NCI-H82 treated with DMSO at 0.1 percent for 48 hours (cell line): ENCODE data around the gene LCOR.

Experiments used
- DNase-seq: peaks from one replicate; lab custom pipeline; 2025; ENCODE audit not compliant: unreplicated experiment; lab: John Stamatoyannopoulos, UW

The LCOR gene

GRCh38 chr10:96984541-96985131 is 152.5 kb downstream of the LCOR start:
- DNase-seq = no peak

- DNase-seq = no peak
Observed at GRCh38 chr10:96986200-96986856, 154.2 kb downstream of the LCOR start.

GRCh38 chr10:96987141-96987841 is 155.2 kb downstream of the LCOR start:
- no peak for DNase-seq

- DNase-seq = no peak
Observed at GRCh38 chr10:96987842-96988175, 155.7 kb downstream of the LCOR start.

GRCh38 chr10:96988426-96988825 is 156.3 kb downstream of the LCOR start:
- DNase-seq = no peak

GRCh38 chr10:96991313-96991841 is 159.3 kb downstream of the LCOR start:
- no peak for DNase-seq

GRCh38 chr10:96992721-96993120 is 160.6 kb downstream of the LCOR start:
- DNase-seq = no peak

DNA sequence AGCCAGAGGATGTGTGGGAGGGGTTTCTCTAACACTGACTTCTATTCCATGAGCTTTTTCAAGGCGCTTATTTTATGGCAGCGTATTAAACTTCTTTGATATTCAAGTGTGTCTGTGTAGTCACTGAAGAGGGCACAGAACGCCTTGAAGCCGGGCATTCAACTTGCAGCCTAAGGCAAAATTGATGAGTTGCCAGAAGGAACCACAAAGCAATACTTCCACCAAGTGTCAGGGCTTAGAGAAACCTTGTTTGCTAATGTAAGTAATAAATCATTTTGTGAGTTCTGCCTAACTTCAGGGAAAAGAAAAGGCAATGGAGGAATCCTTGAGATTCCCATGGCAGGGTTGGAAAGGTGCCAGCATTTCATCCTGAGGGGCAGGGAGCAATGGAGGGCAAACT is 163.8 kb downstream of the LCOR start:
- DNase-seq = no peak

DNA sequence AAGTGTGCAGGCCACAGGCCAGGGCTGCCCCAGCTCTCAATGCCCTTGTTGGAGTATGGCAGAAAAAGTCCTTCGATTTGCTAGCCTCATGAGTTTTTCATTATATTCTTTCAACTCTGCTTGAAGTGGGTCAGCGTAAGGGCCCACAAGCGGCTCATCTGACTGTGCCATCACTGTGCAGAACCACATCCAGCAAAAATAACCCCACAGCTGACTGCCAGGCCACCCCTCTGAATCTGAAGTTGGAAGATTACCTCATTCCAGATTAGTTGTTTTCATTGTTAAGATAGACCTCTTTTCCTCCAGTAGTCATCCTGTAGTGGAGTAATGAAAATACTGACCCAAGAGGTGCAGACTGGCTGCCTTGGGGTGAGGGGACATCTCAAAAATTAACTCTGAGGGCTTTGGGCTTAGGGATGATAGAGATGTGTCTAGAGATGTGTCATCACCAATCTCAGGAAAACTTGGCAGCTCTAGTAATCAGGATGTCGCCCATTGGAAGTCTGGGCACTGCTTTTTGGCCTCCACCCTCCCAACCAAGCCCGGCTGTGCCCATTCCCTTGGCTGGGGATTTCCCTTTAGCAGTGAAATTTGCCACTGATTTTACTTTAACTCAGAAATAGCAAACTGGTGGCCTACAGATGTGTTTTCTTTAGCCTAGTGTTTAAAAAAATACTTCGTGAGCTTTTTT is 164.3 kb downstream of the LCOR start:
- DNase-seq = no peak

DNA sequence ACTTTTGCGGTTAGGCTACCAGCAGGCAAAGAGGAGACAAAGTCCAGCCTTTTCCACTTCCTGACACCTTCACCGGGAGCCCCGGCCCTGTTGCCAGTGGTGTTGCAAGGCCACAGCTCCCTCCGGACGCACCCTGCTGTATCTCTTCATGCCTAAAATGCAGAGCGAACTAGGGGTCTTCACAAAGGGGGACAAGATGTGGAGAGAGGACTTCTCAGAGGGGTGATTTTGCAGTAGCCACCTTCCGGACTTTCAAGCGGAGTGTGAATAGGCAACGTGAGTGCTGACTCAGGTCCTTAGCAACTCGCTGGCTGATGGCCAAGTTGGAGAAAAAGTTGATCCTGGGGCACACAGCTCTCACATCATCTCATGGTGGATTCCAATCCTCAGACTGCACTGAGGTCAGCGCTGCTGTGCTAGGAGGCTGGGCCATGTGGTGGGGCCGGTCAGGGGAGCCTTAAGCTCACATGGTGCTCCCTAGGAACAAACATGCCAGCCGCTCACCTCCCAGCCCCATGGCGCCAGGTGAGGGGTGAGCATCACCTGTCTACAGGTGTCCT is 166.3 kb downstream of the LCOR start:
- no peak for DNase-seq

DNA sequence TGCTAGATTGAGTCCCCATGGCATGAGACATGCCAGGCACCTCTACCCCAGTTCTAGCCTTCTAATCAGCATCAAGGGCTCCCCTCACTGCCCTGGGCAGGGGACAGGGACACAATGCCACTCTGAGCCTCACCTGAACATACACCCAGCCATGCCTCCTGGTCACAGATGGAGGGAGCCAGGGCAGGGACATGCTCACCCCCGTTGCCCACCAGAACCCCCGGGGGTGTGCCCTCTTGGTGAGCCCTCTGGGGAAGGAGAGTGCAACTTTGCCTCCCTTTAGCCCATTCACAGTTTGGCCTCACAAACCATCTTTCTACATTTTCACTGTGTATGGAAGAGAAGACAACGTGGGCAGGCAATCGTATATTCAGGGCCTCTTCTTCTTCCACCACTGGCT is 167.2 kb downstream of the LCOR start:
- DNase-seq = no peak

DNA sequence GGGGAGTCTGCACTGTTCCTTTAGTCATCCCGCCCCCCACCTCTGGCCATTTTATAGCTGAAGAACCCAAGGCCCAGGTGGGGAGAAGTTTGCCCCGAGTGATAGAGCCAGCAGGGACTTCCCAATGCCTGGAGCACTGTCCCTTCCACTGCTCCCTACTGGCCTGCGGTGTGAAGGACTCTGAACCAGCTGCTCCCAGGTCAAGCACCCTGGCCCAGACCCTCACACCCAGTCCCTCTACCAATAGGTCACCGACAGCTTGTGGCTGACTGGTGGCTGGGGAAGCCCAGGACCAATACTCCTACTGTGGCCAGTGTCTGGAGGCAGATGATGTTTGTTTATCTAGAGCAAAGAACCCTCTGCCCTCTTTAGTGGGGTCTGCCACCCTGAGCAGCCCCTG is 167.9 kb downstream of the LCOR start:
- DNase-seq = no peak

DNA sequence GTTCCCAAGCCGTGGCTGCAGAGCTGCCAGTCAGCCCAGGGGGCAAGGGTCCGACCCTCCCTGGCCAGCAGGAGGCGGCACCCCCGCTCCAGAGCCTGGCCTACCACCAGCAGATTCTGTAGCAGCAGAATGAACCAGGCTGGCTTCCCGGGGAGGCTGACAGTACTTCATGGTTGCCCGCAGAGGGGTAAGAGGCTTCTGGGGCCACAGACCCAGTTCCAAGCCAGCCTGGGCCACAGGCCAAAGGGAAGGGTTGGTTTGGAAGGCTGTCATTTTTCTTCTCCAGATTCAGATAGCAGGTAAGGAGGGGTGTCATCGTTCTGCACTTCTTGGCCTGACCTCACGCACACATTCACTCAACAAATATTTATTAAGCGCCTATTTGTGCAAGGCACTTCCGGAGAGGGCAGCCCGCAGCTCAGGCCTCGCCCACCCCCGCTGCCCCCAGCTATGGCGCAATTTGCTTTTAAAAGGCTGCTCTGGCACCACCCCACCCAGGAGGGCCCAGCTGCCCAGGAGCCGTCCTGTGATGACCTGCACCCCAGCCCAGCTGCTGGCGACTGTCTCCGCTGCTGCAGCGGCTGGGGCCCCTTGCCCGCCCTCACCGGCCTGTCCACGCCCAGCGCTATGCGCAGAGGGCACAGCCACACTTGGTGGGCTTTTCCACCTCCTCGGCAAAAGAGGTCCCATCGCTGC is 168.5 kb downstream of the LCOR start:
- DNase-seq = no peak

DNA sequence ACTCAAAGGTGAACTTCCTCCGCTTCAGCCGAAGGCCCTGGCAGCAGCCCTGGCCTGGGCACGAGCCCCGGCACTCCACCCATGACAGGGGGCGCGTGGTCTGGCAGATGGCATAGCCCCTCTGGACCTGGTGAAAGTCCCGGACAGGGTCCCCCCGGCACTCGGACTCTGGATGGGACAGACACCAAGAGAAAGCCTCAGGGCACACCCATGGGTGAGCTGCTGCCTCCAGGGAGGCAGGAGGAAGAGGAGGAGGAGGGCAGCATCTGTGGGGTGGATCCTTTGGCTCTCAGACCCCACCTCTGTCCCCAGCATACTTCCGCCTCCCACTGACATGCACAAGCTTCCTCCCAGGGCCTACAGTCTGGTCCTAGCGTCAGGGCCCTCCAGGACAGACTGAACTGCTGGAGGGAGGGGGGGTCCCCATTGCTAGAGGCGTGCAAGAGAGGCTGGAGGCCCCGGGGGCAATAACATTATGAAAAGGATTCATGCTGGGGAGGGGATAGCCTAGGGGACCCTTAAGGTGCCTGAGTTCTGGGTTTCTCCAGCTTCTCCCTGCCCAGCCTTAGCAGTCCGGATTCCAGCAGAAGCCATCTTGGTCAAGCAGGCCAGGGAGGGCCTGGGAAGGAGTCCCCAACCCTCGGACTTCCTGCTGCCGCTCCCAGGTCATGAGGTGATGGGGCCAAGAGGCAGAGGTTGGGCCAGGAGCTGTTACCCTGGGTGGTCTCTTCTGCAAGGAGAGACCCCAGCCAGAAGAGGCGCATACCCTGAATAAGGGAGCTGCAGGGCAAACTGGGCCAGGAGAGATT is 169.3 kb downstream of the LCOR start:
- no peak for DNase-seq

DNA sequence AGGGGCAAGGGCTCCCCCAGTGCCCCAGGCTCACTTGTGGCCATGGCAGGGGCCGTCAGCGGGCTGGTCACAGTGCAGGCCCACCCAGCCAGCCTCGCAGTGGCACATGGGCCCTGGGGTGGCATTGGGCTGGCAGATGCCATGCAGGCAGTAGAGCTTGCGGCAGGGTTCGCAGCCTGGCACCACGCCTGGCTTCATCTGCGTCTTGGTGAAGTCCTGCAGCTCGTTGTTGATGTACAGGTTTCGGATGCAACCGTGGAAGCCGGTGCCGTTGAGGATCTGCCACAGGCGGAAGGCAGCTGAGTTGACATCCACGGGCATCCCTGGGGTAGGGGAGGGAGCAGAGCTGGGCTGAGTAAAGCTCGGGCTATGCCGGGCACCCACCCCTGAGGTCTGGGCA is 170.6 kb downstream of the LCOR start:
- no peak for DNase-seq

DNA sequence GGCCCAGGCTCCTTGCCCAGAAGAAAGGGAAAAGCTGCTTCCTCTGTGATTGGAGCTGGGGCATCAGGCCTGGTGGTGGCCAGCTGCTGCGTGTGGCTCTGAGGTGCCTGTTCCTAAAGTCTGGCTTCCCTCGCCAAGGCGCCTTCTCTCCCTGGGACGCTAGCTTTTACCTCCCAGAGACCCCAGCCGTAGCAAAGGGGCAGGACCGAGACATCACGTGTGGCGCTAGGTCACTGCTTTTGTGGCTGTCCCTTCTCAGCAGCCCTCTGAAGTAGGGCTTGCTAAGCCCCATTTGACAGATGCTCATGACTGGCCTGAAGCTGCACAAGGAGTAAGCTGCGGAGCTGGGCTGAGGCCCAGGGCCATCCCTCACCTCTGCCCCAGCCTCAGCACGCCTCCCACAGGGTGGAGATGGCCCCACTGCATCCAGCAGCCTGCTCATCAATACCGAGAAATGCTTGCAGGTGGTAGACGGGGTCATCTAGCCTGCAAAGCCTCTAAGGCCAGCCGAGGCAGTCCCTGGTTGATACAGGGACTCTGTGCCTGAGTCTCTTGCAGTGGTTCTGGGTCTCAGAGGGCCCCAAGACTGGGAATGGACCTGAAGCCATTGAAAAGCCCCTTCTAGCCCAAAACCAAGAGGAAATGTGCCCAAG is 171.2 kb downstream of the LCOR start:
- no peak for DNase-seq

- DNase-seq = no peak
Observed at GRCh38 chr10:97003804-97004201, 171.7 kb downstream of the LCOR start.

DNA sequence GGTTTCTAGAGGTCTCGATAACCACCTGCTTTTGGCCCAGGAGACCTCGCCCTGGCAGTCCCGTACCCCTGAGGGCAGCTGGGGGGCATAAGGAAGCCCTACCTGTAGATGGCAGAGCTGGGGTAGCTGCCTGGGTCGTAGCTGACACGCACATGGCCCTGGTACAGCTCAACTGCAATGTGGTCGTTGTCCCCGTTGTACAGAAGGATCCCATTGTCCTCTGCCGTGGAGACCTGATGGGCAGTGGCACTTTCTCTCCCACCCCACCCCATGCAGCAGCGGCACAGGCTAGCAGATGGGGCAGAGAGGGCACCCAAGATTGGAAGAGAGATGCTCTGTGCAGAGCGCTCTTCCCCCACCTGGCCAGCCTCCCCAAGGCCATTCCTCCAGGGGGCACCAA is 172.5 kb downstream of the LCOR start:
- DNase-seq = no peak

- DNase-seq = no peak
Observed at GRCh38 chr10:97005349-97005748, 173.3 kb downstream of the LCOR start.

- no peak for DNase-seq
Observed at GRCh38 chr10:97006364-97006763, 174.3 kb downstream of the LCOR start.
